PC-3 (cell line): ENCODE data around the gene GBX1.

ENCODE experiments used
- EZH2phosphoT487 ChIP-seq: fragments of 300-600 bp; sonication (generic); IDR thresholded peaks from 2 replicates; pipeline ENCODE4 v1.6.1; 2018; ENCODE audit warnings: mild to moderate bottlenecking, antibody characterized with exemption, low read length, borderline replicate concordance
- TF ChIP-seq, protein P1 (sequence below): fragments of 300-600 bp; sonication (generic); conservative IDR thresholded peaks from 2 replicates; pipeline ENCODE4 v1.5.1; 2017; ENCODE audit warnings: antibody characterized with exemption, low read depth, mild to moderate bottlenecking, low read length

DNA sequence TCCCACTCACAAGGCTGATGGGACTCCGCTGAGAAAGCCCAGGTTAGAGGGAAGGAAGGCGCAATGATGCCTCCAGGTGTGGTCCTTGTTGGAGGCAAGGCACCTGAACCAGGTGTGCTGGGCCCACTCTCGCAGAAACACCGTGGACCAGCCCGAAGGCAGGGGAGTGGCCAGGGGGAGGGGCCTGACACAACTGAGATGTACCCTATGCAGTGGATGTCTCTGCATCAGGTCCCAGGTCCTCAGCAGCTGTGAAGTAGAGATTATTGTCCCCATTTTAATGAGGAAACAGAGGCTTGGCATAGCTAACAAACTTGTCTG is 32.0 kb downstream of the GBX1 start:
- TF ChIP-seq, protein P1, sequence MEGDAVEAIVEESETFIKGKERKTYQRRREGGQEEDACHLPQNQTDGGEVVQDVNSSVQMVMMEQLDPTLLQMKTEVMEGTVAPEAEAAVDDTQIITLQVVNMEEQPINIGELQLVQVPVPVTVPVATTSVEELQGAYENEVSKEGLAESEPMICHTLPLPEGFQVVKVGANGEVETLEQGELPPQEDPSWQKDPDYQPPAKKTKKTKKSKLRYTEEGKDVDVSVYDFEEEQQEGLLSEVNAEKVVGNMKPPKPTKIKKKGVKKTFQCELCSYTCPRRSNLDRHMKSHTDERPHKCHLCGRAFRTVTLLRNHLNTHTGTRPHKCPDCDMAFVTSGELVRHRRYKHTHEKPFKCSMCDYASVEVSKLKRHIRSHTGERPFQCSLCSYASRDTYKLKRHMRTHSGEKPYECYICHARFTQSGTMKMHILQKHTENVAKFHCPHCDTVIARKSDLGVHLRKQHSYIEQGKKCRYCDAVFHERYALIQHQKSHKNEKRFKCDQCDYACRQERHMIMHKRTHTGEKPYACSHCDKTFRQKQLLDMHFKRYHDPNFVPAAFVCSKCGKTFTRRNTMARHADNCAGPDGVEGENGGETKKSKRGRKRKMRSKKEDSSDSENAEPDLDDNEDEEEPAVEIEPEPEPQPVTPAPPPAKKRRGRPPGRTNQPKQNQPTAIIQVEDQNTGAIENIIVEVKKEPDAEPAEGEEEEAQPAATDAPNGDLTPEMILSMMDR = no peak
- TF ChIP-seq EZH2phosphoT487 = no peak
